ENCODE measurements around the gene PRR23E.

Gene PRR23E

DNA sequence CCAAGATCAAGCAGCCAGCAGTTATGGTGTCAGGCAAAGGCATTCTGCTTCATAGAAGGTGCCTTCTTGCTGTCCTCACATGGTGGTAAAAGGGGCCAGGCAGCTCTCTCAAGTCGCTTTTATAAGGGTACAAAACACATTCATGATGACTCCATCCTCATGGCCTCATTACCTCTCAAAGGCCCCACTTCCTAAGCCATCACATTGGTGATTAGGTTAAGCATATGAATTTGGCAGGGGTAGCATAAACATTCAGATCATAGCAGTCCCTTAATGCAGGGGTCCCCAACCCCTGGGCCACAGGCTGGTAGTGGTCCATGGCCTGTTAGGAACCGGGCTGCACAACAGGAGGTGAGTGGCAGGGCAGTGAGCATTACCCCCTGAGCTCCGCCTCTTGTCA, 42.8 kb downstream of the PRR23E start:
- no peak for DNase-seq

DNA sequence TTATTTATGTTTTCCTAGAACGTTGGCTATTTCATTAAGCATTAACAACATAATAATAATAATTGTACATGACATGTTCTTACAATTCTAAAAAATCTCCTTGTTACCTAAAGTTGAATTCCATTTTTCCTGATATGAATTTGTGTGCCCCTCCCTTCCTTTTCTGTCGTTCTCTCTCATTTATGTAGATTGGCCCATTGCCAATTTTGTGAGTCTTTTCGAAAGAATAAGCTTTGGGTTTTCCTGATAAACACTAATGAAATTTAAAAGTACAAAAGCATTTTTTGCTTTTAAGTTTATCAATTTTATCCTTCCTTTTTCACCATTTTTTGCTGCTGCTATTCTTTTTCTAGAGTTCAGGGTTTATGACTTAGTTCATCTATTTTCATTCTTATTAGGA, 44.9 kb downstream of the PRR23E start:
- DNase-seq, result no peak

DNA sequence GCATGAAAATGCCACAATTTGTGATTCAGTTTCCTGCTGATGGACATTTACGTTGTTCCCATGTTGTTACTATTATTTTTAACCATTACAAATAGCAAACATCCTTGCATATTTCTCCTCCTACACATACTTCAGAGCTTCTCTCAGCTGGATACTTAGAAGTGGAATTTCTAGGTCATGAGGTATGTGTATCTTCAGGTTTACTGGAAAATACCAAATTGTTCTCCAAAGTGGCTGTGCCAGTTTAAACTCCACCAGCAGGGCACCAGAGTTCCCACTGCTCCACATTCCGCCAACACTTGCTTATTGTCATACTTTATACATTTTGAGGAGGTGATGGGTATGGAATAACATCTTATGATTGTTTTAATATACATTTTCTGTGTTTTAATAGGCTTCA, 45.7 kb downstream of the PRR23E start:
- no peak for DNase-seq

DNA sequence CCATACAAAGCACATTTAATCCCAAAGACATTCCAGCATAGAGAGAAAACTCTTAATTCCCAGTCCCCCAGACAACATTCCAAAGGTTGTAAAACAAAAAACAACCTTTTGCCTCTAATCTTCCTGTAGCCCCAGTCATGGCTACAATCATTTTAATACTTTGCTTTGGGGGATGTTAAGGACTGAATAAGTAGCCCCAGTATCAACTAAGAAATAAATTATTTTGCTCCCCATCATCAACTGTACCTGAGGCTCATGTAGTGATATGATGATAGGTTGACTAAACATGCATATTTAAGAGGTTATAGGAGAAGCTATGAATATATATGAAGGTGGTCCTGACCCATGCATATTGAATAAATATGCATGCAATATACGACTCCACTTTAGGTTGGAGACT, 54.4 kb downstream of the PRR23E start:
- DNase-seq, result no peak
